AG08395 (cell line): ENCODE data around the gene AP5B1.

Experiments
- DNase-seq: peaks from one replicate; pipeline ENCODE4 v3.0.0; 2012; ENCODE audit warnings: mixed read lengths, low spot score

Gene AP5B1

GRCh38 chr11:65801153-65801987, 20.6 kb upstream of the AP5B1 start:
- DNase-seq = no peak

- DNase-seq = no peak
Measured at GRCh38 chr11:65798882-65799281, 18.1 kb upstream of the AP5B1 start.

GRCh38 chr11:65797711-65798110, 16.9 kb upstream of the AP5B1 start:
- DNase-seq = no peak

- DNase-seq = no peak
Measured at GRCh38 chr11:65796726-65797601, 16.2 kb upstream of the AP5B1 start.

- no peak for DNase-seq
Measured at GRCh38 chr11:65794570-65795510, 14.1 kb upstream of the AP5B1 start.

DNA sequence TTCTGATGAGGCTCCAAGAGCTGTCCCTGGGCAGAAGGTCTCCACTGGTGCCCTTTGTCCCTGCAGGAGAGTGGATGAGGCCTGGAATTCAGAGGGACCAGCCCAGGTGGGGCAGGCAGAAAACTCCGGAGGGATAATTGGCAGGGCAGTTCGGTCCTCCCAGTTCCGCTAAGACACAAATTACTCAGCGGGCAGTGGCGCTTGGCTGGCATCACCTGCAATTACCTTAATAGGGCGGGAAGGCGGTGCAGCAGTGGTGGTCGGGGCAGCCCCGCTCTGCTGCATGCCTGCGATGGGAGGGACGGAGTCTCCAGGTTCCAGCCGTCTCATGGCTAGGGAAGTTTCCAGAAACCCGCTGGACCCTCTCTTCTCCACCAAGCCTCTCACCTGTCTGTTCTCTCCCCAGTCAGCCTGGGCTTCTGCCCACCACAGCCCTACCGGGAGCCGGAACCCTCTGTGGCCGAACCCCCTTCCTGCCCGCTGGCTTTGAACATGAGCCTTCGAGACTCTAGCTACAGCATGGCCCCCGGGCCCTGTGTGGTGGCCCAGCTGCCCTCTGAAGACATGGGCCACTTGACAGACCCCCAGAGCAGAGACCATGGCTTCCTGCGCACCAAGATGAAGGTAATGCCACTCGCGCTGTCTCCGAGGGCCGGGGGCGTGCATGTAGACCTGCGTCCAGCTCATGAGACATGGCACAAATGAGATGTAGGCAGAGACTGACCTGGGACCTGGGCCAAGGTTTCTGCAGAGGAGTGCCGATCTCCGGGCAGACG, 13.0 kb upstream of the AP5B1 start:
- no peak for DNase-seq

- no peak for DNase-seq
Measured at GRCh38 chr11:65793144-65793581, 12.4 kb upstream of the AP5B1 start.

DNA sequence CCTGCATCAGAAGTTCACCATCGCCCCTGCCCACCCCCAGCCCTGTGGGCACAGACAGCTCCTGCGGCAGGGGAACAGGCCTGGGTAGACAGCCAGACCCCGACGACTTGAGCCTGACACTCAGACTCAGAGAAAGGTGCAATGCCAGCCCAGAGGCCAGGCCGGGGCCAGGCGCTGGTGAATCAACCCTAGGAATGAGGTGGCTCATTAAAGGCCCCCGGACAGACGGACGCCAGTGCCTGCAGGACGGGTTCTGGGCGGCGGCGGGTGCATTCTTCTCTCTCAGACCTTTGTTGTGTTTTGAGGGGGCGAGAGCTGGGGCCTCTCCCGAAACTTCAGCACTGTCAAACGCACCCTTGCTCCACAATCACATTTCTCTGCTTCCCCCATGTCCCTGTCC, 11.7 kb upstream of the AP5B1 start:
- no peak for DNase-seq

DNA sequence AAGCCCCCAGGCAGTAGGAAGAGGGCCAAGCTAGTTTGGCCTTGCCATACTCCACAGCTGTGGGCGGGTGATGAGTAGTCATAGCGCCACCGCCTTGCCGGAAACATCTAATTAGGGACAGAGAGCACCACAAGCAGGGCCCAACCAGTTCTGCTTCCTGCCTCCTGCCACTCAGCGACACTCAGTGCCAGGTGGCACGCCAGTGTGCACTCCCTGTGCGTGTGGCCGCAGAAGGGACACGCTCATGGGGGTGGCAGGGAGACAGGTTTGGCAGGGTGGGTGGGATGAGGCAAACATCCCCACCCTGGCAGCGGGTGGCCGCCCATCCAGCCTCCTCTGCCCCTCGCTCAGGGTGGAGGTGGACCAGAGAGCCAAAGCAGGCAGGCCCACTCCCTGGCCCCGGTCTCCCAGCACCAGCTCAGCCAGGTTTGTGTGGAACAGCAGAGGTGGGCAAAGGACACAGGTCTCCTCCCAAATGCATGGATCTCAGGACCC, 11.0 kb upstream of the AP5B1 start:
- DNase-seq = no peak

DNA sequence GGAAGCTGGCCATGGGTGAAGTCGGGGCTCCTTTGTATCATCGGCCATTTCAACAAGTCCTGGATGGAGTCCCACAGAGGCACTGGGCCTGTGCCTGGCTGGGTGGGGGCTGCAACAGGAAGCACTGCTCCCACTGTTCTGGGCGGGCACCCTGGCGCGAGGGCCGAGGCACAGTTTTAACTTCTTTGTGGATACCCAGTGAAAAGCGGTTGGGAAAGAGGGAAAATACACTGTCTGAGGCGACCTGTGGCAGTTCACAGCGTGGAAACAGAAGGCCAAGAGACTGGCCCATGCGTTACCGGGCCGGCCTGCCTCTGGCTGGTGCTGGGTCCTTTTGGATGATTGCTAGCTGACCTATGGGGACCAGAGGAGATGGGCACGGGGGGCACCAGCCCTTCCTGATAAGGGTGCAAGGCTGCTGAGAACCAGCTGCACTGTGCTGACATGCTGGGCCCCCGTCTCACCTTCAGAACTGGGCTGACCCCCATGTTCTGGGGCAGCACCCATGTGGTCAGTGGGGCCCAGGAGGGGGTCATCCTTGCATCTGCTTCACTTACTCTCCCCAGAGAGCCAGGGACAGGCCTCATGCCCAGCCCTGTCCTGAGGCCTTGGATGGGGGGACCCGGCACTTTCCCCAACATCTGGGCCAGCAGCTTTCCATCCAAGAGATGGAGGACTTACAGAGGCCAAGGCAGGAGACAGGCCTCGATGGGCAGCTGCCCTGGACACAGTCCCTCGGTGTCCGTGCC, 10.3 kb upstream of the AP5B1 start:
- DNase-seq = no peak

- no peak for DNase-seq
Measured at GRCh38 chr11:65790104-65790901, 9.5 kb upstream of the AP5B1 start.

DNA sequence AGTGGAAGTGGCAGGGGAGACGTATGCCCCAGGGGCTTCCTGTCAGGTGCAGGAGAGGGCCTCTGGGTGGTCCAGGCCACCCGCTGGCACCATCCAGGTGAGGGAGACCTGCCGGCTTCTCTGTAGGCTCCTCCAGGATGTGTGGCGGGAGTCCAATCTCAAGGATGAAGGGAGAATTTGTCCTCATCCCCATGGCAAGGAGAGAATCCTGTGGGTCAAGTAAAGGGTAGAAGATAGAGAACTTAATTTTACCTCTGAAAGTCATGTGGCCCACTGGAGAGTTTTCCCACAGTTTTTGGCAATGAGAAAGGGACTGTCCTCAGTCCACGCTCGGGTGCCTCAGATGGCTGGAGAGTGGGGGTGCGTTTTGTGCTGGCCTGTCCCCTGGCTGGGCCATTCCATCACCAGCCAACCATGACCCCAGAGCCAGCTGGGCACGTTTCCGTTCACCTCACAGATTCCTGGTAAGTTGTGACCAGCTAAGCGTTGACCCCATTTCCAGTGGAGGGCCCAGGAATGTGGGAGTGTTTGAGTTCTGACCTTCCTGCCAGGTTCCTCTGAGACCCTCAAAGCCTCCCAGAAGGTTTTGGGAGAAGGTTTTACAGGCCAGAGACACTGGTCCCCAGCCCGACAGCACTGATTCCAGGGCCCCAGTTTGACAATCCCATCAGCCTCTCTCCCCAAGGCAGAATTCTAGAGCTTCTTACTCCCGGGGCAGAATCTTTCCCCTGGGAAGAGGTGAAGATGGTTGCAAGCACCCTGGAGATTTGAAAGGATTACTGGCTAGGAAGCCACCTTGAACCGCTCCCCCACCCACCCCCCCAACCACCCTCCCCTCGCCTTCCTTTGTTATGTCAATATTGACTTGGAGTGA, 8.7 kb upstream of the AP5B1 start:
- no peak for DNase-seq

DNA sequence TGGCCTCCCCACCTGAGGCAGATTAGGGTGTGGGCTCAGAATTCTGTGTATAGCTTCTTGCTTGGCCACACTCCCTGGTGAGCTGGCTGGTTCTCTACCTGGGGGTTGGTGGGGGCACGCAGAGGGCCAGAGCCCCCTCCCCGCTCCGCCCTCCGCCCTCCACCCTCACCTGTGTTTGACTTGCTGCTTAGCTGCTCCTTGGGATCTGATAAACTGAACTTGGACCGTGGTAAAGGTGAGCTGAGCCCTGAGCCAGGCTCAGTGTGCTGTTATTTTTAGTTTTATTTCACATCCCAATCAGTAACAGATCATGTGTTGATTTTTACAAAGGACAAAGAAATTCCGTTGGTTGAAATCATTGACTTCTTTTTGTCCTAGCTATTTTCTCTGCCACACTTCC, 8.0 kb upstream of the AP5B1 start:
- no peak for DNase-seq

- no peak for DNase-seq
Measured at GRCh38 chr11:65787649-65788622, 7.2 kb upstream of the AP5B1 start.

DNA sequence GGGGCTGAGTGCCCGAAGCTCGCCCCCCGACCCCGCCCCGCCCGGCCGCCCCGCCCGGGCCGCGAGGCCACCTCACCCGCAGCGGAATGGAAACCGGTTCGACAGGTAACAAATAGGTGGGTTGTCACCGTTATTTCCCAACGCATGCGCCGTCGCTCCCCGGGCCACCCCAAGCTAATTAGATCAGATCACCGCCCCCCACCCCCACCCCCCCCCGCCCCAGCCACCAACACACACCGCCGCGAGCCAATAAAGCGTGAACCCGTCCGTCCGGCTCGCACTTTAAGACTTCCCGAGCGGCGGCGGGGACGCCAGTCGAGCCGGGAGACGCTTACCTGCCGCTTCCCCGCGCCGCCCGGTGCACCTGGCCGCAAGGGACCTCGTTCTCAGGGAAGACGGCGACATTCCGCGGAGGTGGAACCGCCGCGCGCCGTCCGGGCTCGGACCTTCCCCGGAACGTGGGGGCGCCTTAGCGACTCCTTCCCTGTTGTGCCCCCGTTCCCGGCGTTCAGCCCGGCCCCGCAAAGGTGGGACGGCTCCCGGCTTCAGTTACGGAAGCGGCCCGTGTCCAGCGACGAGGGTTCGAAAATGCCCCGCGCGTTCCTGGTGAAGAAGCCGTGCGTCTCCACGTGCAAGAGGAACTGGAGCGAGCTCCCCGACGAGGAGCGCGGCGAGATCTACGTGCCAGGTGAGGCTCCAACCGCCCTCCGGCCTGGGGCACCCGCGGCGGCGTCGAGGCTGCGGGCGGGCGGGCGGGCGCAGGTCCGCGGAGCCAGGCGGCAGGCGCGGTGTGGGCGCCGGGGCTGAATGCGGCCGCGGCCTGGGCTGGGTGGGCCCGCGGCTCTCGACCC, 6.2 kb upstream of the AP5B1 start, which contains the start of gene OVOL1:
TSS of gene OVOL1 (plus strand) at position 278 of the 851 bp plus-strand sequence. CDS start at position 589, 311 bp downstream.
- DNase-seq = no peak
